RWPE2 (cell line): ENCODE results near the gene PRR7.

ENCODE experiments used
- ATAC-seq: fragments of 200-7000 bp; cut with Tn5 transposase; 3 replicates; pipeline ENCODE4 v1.9.1; 2021; ENCODE audit warnings: low read depth
- DNase-seq: peaks from one replicate; pipeline ENCODE4 v3.0.0-alpha.2; 2020; ENCODE audit warnings: low spot score
- H3K27ac ChIP-seq: fragments of 450-650 bp; 2 replicates; pipeline ENCODE4 v1.5.1; 2017; ENCODE audit warnings: mild to moderate bottlenecking; ENCODE audit not compliant: poor library complexity, severe bottlenecking
- H3K27me3 ChIP-seq: fragments of 250-450 bp; sonication (Bioruptor Pico); 2 replicates; pipeline ENCODE4 v1.5.1; 2021; ENCODE audit warnings: mild to moderate bottlenecking, moderate library complexity; ENCODE audit not compliant: insufficient read depth, poor library complexity, severe bottlenecking
- H3K36me3 ChIP-seq: fragments of 250-450 bp; sonication (Bioruptor Pico); 2 replicates; pipeline ENCODE4 v1.5.1; 2020; ENCODE audit warnings: low read depth, mild to moderate bottlenecking, moderate library complexity
- H3K4me1 ChIP-seq: fragments of 250-450 bp; sonication (Bioruptor Pico); 2 replicates; pipeline ENCODE4 v1.5.1; 2021; ENCODE audit warnings: mild to moderate bottlenecking, moderate library complexity; ENCODE audit not compliant: insufficient read depth, poor library complexity, severe bottlenecking
- H3K4me3 ChIP-seq: fragments of 250-450 bp; sonication (Bioruptor Pico); 2 replicates; pipeline ENCODE4 v1.5.1; 2021; ENCODE audit warnings: mild to moderate bottlenecking, moderate library complexity; ENCODE audit not compliant: severe bottlenecking
- H3K9me3 ChIP-seq: fragments of 250-450 bp; sonication (Bioruptor Pico); 2 replicates; pipeline ENCODE4 v1.5.1; 2021; ENCODE audit warnings: mild to moderate bottlenecking, moderate library complexity; ENCODE audit not compliant: severe bottlenecking
- TF ChIP-seq, protein P1 (sequence below): fragments of 450-650 bp; IDR thresholded peaks from one replicate; pipeline ENCODE4 v1.5.1; 2017; ENCODE audit warnings: mild to moderate bottlenecking, moderate library complexity; ENCODE audit not compliant: poor library complexity, severe bottlenecking

The PRR7 gene

DNA sequence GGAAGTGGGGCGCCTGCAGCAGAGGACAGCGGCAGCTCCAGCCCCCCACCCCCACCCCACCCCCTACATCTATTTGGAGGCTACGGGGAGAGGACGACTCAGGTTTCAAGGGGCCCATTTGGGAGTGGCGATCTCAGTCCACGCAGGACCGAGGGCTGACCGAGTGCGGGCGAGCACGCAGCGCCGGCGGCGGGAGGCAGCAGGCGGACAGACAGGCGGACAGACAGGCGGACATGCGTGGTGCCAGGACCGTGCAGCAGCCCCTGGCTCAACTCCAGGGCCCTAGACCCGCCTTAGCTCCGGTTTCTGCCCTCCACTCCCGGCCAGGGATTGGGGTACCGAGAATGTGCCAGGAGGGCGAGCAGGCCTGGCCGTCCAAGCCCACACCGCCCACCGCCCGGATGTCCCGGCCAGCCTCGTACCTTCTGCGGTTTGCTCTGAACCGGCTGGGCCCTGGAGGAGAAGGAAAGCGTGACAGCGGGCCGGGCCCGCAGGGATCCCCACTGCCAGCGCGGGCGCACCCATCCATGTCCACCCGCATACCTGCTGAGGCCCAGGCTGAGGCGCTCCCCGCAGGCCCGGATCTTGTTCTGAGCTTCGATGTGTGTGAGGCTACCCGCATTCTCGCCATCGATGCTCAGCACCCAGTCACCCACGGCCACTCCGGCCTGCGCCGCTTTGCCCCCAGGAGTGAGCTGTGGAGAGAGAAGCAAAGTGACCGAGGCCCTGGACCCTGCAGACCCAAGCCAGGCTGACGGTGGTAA, 45.6 kb downstream of the PRR7 start:
- Histone ChIP-seq H3K4me1 (peaks cover 26% of the 10 kb centered on the region), H3K4me3 (no peak overlapping the region), H3K36me3 (peaks cover 85% of the 10 kb centered on the region), H3K27me3 (no peaks in the 10 kb centered on the region), H3K27ac (peak overlapping the region; percentile 96), H3K9me3 (no peaks in the 10 kb centered on the region)
- TF ChIP-seq, protein P1, sequence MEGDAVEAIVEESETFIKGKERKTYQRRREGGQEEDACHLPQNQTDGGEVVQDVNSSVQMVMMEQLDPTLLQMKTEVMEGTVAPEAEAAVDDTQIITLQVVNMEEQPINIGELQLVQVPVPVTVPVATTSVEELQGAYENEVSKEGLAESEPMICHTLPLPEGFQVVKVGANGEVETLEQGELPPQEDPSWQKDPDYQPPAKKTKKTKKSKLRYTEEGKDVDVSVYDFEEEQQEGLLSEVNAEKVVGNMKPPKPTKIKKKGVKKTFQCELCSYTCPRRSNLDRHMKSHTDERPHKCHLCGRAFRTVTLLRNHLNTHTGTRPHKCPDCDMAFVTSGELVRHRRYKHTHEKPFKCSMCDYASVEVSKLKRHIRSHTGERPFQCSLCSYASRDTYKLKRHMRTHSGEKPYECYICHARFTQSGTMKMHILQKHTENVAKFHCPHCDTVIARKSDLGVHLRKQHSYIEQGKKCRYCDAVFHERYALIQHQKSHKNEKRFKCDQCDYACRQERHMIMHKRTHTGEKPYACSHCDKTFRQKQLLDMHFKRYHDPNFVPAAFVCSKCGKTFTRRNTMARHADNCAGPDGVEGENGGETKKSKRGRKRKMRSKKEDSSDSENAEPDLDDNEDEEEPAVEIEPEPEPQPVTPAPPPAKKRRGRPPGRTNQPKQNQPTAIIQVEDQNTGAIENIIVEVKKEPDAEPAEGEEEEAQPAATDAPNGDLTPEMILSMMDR: no peak
- no peak for ATAC-seq
- DNase-seq: no peak

DNA sequence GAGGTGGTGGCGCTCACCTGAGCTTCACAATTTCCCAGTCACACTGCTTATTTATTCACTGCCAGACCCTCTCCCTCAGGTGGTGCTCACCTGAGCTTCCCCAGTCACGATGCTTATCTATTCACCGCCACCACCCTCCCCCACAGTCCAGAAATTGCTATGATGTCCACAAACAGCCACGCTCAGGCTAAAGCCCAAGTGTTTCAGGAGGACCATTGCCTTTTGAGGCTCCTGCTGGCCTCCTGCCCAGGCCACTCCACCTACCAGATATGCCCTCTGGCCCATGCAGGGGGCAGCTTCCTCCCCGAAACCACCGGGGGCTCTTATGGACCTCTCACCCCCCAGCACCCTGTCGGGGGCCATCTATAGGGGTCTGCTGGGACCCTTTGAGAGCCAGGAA, 46.2 kb downstream of the PRR7 start:
- Histone ChIP-seq H3K4me1 (peaks cover 26% of the 10 kb centered on the region), H3K27ac (peak overlapping the region; percentile 96)

DNA sequence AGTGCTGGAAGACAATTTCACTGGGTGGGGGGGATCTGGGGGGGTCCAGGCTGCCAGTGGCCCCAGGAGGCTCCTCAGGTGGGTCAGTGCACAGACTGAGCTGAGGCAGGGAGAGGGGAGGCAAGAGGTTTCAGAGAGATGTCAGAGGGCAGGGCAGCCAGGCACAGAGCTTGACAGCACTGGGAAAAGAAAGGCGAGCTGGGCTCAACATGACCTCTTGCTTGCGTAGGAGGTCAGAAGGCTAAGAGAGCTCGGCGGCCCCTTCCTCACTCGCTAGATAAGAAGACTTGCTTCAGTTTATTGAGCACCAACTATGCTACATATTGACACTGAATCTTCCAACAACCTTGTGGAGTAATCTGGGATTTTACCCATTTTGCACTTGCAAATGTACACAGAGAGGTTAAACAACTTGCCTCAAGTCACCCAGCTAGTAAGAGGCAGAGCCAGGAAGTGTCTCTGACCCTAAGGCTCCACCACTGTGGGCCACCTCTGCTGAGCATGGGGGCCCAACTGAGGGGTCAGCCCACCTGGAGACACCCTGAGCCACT, 47.3 kb downstream of the PRR7 start:
- peaks cover 68% of the 10 kb centered on the region for H3K36me3 ChIP-seq
- no peaks in the 10 kb centered on the region for H3K27me3 ChIP-seq
- H3K27ac ChIP-seq: peak overlapping the region; percentile 96
- TF ChIP-seq, protein P1: no peak
- H3K4me1 ChIP-seq: peaks cover 26% of the 10 kb centered on the region
- no peak overlapping the region for H3K4me3 ChIP-seq
- DNase-seq (no peak), ATAC-seq (no peak)
- no peaks in the 10 kb centered on the region for H3K9me3 ChIP-seq

More for the DNA sequence above, 46.2 kb downstream of the PRR7 start:
- Histone ChIP-seq H3K9me3 (no peaks in the 10 kb centered on the region), H3K36me3 (peaks cover 78% of the 10 kb centered on the region), H3K27me3 (no peaks in the 10 kb centered on the region), H3K4me3 (no peak overlapping the region)
- TF ChIP-seq, protein P1: no peak
- no peak for ATAC-seq
- DNase-seq: no peak

DNA sequence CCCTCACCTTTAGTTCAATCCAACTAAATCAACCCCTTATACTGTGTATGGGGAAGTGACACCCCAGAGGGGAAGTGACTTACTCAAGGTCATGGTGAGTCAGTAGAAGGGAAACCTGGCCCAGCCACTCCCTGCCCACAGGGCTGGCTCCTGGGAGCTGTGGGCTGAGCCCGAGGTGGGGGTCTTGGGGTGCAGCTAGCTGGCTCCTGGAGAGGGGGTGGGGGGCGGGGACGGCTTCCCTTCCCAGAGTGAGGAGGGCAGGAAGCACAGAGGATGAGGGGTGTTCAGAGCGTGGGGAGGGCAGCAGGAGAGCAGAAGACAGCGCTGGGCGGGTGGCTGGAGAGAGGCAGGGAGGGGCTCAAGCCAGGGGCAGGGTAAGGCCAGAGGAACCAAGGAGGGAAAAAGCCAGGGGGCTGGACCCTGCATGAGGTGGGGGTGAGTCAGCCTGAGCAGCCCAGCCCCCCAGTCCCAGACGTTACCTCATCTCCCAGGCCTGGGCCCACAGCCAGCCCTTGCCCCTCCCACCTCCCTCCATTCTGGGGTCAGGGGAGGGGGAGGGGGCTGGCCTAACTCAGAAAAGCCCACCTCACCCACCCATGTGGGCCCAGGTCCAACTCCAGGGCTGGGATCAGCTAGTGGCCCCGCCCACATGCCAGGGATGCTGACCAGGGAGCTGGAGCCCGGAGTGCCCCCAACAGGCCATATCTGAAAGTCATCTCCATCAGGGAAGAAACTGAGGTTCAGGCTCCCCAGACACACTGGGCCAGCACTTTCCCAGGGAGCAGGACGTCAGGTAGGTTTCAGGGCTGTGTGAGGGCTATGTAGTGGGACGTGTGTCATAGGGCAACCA, 48.0 kb downstream of the PRR7 start:
- Histone ChIP-seq H3K27ac (peak overlapping the region; percentile 96), H3K4me1 (peaks cover 26% of the 10 kb centered on the region), H3K36me3 (peaks cover 61% of the 10 kb centered on the region), H3K27me3 (no peaks in the 10 kb centered on the region), H3K4me3 (no peak overlapping the region), H3K9me3 (no peaks in the 10 kb centered on the region)
- DNase-seq (peak; percentile 98), ATAC-seq (peak; percentile 50)
- TF ChIP-seq, protein P1: peak; percentile 61
